ENCODE measurements around the gene FADS3. TPM values are rescaled to one million over a fixed set of nuclear protein-coding genes. Genes with fewer than 3 reads are reported as not detected.

The FADS3 gene
- total RNA-seq, 4 donors from 2014 or later = 12.7 to 24.7 (median 17.9) TPM

DNA sequence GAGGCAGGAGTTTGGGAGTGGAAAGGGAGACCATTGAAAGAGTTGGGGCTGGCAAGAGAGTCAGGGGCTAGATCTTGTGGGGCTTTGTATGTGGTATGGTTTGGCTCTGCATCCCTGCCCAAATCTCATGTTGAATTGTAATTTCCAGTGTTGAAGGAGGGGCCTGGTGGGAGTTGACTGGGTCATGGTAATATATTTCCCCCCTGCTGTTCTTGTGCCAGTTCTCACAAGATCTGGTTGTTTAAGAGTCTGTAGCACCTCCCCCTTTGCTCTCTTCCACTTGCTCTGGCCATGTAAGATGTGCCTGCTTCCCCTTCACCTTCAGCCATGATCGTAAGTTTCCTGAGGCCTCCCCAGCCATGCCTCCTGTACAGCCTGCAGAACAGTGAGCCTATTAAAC, 36.2 kb upstream of the FADS3 start:
- H3K27me3 ChIP-seq = no peaks in the 10 kb centered on the region
- TF ChIP-seq EP300 (IDR thresholded peaks at IDR 0.05) = no peak
- peaks cover 19% of the 10 kb centered on the region for H3K4me1 ChIP-seq
- H3K9me3 ChIP-seq = no peaks in the 10 kb centered on the region
- H3K36me3 ChIP-seq = no peaks in the 10 kb centered on the region
- WGBS = 100% methylated on average over 1 of the region's 1 CpG
- no peak for DNase-seq (ENCODE audit: low spot score in 2 of 2)
- H3K27ac ChIP-seq = no peak overlapping the region
- H3K4me3 ChIP-seq = no peak overlapping the region

DNA sequence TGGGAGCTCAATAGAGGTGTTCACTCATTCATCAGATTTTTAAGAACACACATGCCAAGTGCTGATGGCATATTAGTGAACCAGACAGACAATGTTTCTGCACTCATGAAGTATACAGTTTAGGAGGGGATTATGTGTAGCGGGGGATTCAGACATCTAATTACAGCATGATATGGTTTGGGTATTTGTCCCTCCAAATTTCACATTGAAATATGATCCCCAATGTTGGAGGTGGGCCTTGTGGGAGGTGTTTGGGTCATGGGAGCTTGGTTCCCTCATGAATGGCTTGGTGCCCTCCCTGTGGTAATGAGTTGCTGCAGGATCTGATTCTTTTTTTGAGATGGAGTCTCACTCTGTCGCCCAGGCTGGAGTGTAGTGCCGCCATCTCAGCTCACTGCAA, 34.9 kb upstream of the FADS3 start:
- H3K27ac ChIP-seq = no peak overlapping the region
- no peaks in the 10 kb centered on the region for H3K27me3 ChIP-seq
- WGBS = 87% methylated on average over 3 of the region's 3 CpGs
- peaks cover 31% of the 10 kb centered on the region for H3K4me1 ChIP-seq
- H3K9me3 ChIP-seq = no peaks in the 10 kb centered on the region
- no peak for DNase-seq (ENCODE audit: low spot score in 2 of 2)
- no peak overlapping the region for H3K4me3 ChIP-seq
- no peak for TF ChIP-seq POLR2A (IDR thresholded peaks at IDR 0.05)
- TF ChIP-seq POLR2AphosphoS5 (IDR thresholded peaks at IDR 0.05) = no peak
- no peak for TF ChIP-seq CTCF (IDR thresholded peaks at IDR 0.05)
- TF ChIP-seq EP300 (IDR thresholded peaks at IDR 0.05) = no peak
- H3K36me3 ChIP-seq = no peaks in the 10 kb centered on the region

DNA sequence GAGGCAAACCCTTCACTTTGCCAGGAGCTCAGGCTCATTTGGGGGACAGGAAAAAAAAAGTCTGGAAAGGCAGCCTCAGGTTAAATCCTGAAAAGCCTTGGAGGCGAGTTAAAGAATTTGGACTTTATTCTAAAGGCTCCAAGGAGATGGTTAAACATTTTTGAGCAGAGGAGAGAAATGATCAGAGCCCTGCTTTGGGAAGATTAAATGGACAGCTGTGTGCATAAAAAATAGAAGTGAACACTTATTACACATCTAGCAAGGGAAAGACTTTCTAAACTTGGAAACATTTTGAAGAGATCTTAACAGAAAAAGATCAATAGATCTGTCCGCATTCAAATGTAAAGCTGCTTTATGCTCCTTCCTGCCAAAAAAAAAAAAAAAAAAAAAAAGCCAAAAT, 34.4 kb upstream of the FADS3 start:
- Histone ChIP-seq H3K36me3 (no peaks in the 10 kb centered on the region), H3K4me1 (peaks cover 31% of the 10 kb centered on the region), H3K27ac (no peak overlapping the region), H3K9me3 (no peaks in the 10 kb centered on the region), H3K4me3 (no peak overlapping the region), H3K27me3 (no peaks in the 10 kb centered on the region)
- 87% methylated on average over 2 of the region's 2 CpGs for WGBS
- no peak for DNase-seq (ENCODE audit: low spot score in 2 of 2)
- no peak for TF ChIP-seq POLR2A (IDR thresholded peaks at IDR 0.05)
- no peak for TF ChIP-seq POLR2AphosphoS5 (IDR thresholded peaks at IDR 0.05)

GRCh38 chr11:61924064-61924455, 32.7 kb upstream of the FADS3 start:
- Histone ChIP-seq H3K27ac (peak overlapping the region; percentile 87), H3K4me3 (no peak overlapping the region), H3K36me3 (no peaks in the 10 kb centered on the region), H3K9me3 (no peaks in the 10 kb centered on the region), H3K4me1 (peaks cover 46% of the 10 kb centered on the region), H3K27me3 (peaks cover 10% of the 10 kb centered on the region)
- WGBS = 78% methylated on average over 6 of the region's 6 CpGs
- no peak for DNase-seq (ENCODE audit: low spot score in 2 of 2)
- no peak for TF ChIP-seq POLR2A (IDR thresholded peaks at IDR 0.05)
- no peak for TF ChIP-seq CTCF (IDR thresholded peaks at IDR 0.05)
- no peak for TF ChIP-seq POLR2AphosphoS5 (IDR thresholded peaks at IDR 0.05)
- TF ChIP-seq EP300 (IDR thresholded peaks at IDR 0.05) = no peak

GRCh38 chr11:61923166-61924063, 32.1 kb upstream of the FADS3 start:
- DNase-seq (ENCODE audit: low spot score in 2 of 2) = peak; percentile 91 to 93
- Histone ChIP-seq H3K27ac (peak overlapping the region; percentile 87), H3K9me3 (no peaks in the 10 kb centered on the region), H3K36me3 (no peaks in the 10 kb centered on the region), H3K4me3 (no peak overlapping the region), H3K27me3 (peaks cover 11% of the 10 kb centered on the region), H3K4me1 (peaks cover 51% of the 10 kb centered on the region)
- 46% methylated on average over 10 of the region's 18 CpGs for WGBS
- TF ChIP-seq EP300 (IDR thresholded peaks at IDR 0.05) (no peak), CTCF (IDR thresholded peaks at IDR 0.05) (no peak), POLR2A (IDR thresholded peaks at IDR 0.05) (peak in 1 of 2 donors; percentile 6), POLR2AphosphoS5 (IDR thresholded peaks at IDR 0.05) (peak in 1 of 3 donors; percentile 3)

GRCh38 chr11:61922539-61922938, 31.2 kb upstream of the FADS3 start:
- TF ChIP-seq POLR2AphosphoS5 (IDR thresholded peaks at IDR 0.05) (peak in 1 of 3 donors; percentile 27), CTCF (IDR thresholded peaks at IDR 0.05) (no peak)
- Histone ChIP-seq H3K36me3 (no peaks in the 10 kb centered on the region), H3K27ac (peak overlapping the region; percentile 87), H3K27me3 (peaks cover 12% of the 10 kb centered on the region), H3K4me1 (peaks cover 60% of the 10 kb centered on the region), H3K4me3 (no peak overlapping the region), H3K9me3 (no peaks in the 10 kb centered on the region)
- WGBS = 21% methylated on average over 6 of the region's 6 CpGs
- peak; percentile 96 for DNase-seq (ENCODE audit: low spot score in 2 of 2)
